HG03575 (cell line): ENCODE data around the gene MAP6.

Source experiments
- ATAC-seq: cut with Tn5 transposase; IDR thresholded peaks from one replicate; pipeline ENCODE4 v1.9.1; 2021; ENCODE audit not compliant: unreplicated experiment, insufficient number of reproducible peaks, low FRiP score; ENCODE audit errors: extremely low read depth

MAP6 gene

GRCh38 chr11:75579841-75580240 lies 89.0 kb downstream of the MAP6 start:
- ATAC-seq: no peak

DNA sequence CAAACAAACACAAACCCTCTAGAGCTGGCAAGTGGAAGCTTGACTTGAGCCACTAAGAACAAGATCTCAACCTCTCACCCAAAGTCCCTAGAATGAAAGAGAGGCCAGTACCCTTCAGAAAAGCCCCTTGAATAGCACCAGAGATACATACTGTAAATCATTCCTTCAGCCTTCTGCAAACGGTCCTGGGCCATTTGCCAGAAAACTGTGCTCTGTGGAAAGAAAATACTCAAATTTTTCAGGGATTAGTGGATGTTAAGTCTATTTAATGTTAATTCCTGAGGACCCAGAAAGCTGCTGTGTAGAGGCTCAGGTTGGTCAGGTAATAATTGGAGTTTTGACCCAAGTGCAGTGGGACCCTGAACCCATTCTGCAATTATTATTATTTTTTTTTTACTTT lies 89.9 kb downstream of the MAP6 start:
- ATAC-seq: no peak

- ATAC-seq: no peak
These were observed 91.6 kb downstream of the MAP6 start for GRCh38 chr11:75577207-75577606.

- no peak for ATAC-seq
These were observed 92.3 kb downstream of the MAP6 start for GRCh38 chr11:75576499-75576918.

GRCh38 chr11:75576017-75576416 lies 92.8 kb downstream of the MAP6 start:
- ATAC-seq: no peak

GRCh38 chr11:75574698-75575602 lies 93.9 kb downstream of the MAP6 start:
- ATAC-seq: no peak

GRCh38 chr11:75572744-75573143 lies 96.1 kb downstream of the MAP6 start:
- no peak for ATAC-seq

DNA sequence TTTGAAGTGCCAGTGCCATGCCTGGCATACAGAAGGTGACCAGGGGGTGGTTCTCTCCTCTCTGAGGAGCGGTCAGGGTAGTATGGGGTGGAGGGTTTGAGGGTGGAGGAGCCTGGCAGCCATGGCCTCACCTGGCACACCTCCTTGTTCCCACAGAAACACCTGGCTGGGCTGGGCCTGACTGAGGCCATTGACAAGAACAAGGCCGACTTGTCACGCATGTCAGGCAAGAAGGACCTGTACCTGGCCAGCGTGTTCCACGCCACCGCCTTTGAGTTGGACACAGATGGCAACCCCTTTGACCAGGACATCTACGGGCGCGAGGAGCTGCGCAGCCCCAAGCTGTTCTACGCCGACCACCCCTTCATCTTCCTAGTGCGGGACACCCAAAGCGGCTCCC lies 97.2 kb downstream of the MAP6 start:
- no peak for ATAC-seq

DNA sequence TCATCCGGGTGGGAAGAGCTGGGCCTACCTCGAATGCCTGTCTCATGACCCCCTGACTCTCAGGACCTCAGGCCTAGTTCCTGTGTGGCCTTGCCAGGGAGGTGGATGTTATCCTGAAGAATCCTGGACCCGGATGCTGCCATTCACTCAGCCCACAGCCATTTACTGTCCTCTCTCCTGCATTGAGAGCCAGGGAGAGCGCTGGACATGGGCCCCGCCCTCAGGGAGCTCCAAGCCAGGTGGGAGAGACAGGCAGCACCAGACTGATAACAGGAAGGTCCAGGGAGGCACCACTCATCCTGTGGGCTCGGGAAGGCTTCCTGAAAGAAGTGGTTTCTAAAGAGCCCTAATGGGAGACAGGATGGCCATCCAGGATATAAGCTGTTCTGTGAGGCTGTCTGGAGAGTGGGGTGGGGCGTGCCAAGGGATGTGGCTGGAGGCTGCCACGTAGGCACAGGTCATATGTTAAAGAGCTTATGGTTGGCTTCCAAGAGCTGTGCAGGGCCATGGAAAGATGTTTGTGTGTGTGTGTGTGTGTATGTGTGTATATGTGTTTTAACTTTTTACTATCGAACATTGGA lies 98.2 kb downstream of the MAP6 start:
- no peak for ATAC-seq

DNA sequence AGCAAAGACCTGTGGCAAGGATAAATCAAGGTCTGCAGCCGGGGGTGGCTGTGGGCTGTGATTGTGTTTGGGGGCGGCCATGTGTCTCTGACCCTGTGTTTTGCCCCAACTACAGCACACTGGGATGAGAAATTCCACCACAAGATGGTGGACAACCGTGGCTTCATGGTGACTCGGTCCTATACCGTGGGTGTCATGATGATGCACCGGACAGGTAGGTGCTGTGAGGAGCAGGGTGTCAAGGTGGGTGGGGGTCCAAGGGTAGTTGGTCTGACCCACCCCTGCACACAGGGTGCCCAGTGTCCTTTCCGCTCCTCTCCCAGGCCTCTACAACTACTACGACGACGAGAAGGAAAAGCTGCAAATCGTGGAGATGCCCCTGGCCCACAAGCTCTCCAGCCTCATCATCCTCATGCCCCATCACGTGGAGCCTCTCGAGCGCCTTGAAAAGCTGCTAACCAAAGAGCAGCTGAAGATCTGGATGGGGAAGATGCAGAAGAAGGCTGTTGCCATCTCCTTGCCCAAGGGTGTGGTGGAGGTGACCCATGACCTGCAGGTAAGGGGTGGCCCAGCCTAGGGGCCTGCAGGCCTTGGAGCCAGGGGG lies 100.1 kb downstream of the MAP6 start:
- no peak for ATAC-seq

DNA sequence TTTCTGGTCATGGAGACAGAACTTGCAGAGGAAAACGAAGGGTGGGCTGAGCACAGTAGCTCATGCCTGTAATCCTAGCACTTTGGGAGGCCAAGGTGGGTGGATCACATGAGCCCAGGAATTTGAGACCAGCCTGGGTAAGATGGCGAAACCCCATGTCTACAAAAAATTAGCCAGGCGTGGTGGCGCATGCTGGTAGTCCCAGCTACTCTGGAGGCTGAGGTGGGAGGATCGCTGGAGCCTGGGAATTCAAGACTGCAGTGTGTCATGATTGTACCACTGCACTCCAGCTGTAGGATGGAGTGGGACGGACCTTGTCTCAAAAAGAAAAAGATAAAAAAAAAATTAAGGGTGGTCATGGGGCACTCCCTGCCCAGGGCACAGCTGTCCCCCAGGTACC lies 100.9 kb downstream of the MAP6 start:
- ATAC-seq: no peak

DNA sequence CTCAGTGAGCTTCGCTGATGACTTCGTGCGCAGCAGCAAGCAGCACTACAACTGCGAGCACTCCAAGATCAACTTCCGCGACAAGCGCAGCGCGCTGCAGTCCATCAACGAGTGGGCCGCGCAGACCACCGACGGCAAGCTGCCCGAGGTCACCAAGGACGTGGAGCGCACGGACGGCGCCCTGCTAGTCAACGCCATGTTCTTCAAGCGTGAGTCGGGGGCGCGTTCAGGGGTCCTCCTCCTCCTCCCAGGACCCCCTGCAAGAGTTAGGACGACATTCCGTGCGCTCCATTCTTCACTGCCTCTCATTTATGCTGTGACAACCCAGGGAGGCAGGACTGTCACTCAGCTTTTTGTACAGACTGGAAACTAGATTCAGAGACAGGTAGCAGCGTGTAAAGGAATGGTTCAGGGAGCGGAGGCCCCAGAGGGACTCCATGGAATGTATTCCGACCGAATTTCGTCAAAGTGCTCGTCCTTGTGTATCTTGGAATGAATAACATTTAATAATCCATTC lies 102.0 kb downstream of the MAP6 start:
- no peak for ATAC-seq

GRCh38 chr11:75565916-75566762 lies 102.7 kb downstream of the MAP6 start:
- ATAC-seq: no peak

GRCh38 chr11:75565221-75565814 lies 103.5 kb downstream of the MAP6 start:
- no peak for ATAC-seq

DNA sequence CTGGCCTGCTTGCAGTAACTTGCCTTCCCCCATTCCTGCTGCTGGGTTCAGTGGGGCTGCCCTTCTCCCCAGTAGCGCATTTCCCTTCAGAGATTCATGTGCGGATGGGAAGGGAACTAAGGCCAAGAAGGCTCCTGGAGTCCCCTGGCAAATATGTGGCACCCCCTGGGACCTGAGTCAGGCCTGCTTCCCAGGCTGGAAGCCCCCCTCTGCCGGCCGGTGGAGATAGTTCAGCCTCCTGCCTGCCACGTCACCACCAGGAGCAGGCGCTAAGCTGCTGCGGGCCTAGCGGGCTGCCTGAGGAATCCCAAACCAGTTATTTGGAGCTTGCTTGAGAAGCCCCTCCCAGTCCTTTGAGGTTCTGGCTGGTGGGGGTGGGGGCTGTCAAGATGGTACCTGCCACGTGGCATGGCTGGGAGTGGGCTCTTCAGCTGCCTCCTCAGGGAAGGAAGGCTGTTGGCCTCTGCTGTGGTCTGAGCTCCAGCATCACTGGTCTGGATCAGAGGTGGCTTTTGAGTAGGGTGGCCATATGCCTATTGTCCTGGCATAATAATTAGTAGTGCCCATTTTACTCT lies 104.8 kb downstream of the MAP6 start:
- no peak for ATAC-seq

GRCh38 chr11:75563501-75563977 lies 105.3 kb downstream of the MAP6 start:
- ATAC-seq: no peak

DNA sequence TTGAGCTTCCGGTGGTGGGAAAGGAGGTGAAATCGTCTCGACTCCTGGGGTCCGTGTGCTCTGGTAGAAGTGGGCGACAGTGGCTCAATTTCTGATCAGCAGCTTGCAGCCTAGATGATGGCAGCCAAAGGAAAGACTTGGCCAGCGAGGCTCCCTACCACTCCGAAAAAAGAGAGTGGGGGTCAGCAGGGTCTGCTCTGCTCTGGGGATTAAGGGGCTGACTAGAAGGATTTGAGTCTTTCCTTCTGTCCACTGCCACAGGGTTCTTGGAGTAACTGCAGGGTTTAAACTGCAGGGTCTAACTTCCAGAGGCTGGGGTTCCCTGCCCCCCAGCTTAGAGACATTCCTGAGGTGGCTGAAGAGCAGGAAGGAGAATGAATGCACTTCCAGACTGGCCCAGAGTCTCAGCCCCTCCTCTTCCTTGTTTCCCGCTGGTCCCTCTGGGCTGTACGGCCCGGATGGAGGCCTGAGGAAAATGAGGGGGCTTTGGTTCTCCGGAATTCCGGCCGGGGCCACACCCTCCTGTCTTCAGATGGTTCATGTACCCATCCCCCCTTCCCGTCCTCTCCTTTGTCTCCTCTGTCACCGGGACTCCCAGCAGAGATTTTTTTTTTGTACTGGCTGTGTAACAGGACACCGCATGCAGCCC lies 105.9 kb downstream of the MAP6 start:
- ATAC-seq: no peak
